Activated CD4-positive, alpha-beta T cell treated with anti-CD3 and anti-CD28 coated beads, Interleukin-2, Interleukin-6, amounts not matched to agents 100 ng/mL and 50 ng/mL, durations not matched to agents 16 hours and 8 hours (primary cell): Measurements from ENCODE around the gene DAPP1.
"Not testable (repeated sequence)": the region's sequence is repeated elsewhere in the genome, so short reads cannot be mapped to it uniquely, and the experiment has no call there.

ENCODE experiments used
- DNase-seq: peaks from one replicate; pipeline ENCODE4 v3.0.0-alpha.2; 2020

Gene DAPP1

DNA sequence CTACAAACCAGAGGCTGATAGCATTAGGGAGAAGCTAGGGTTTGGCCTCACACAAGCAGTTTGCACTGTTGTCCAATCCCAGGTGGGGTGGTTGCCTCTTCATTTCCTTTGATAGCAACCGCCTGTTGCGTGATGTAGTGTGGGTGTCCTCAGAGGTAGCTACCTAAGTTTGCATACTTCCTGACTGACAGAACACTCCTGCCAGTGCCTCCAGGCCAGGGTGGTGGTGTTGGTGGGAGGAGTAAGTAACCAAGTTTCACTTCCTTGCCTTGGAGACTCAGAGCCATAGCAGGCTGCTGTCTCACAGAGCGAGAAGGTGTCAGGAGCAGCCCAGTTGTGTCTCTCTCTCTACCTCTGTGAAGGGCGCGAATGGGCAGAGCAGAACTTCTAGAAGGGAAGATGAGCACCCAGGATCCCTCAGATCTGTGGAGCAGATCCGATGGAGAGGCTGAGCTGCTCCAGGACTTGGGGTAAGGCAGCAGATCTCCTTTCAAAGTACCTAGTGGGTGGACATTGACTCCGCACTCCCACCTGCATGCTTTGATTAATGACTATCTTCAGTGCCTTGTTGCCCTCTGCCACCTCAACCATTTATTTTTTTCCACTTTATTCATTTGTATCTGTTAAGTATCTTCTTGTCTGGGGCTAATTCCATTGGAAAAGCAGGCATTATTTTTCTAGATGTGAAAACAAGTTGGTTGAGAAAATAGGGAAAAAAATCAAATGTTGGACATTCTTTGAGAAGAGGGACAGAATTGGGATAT lies at the start of gene DAPP1:
Gene DAPP1, plus strand, starts transcription at position 283 of the 764 bp plus-strand sequence. Its CDS starts 87 bp downstream, at position 370.
- peak; percentile 93 for DNase-seq

- DNase-seq: not testable (repeated sequence)
Measured at GRCh38 chr4:99770842-99771241, 45.8 kb upstream of the DAPP1 start.

DNA sequence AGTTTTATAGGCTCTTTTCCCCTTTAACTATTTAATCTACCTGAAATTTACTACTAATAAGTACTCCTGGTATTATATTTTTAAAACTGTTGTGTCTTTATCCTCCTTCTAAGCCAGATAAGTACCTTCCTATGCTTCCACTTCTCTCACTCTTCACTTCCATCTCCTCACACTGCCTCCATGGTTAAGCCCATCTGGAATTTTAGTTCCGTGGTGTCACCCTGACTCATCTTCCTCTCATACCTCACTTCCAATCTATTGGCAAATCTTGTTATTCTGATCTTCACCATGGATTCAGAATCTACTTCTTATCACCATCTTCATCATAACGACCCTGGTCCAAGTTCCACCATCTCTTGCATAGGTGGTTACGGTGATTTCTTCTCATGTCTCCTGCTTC lies 32.7 kb upstream of the DAPP1 start:
- DNase-seq: no peak

GRCh38 chr4:99784842-99785241 lies 31.8 kb upstream of the DAPP1 start:
- DNase-seq: no peak

DNA sequence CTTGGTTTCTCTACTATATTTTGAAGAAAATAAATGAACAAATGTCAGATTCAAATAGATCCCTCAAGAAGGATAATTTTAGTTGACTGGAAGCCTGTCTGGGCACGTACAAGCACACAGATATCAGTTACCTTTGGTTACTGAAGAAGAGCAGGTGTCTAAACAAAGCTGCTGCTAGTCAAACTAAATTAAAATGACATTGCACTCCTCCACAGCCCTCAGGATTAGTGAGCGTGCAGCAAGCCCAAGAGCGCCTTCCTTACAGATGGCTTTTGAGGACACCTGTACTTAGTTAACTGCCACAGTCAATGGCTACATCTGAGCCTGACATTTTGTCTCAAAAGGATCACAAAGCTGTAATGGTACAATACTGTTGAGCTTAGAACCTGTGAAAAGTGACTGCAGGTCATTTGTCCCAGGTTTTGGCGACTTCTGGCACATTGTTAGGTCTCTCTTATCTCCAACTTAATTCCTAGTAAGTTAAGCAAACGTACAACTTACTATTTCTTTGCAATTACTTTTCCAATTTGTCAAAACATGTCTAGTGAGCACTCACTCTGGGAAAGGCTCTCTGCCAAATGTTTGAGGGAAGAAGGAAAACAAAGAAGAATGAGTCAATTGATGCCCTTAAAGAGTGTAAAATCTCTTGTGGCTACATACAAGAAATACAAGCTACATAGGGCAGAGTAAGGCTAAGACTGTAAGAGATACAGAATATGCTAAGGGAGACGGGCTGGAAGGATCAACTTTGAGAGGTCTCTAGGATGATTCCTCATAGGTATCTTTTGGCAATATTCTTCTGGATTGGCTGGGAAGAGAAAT lies 25.6 kb upstream of the DAPP1 start:
- DNase-seq: no peak

DNA sequence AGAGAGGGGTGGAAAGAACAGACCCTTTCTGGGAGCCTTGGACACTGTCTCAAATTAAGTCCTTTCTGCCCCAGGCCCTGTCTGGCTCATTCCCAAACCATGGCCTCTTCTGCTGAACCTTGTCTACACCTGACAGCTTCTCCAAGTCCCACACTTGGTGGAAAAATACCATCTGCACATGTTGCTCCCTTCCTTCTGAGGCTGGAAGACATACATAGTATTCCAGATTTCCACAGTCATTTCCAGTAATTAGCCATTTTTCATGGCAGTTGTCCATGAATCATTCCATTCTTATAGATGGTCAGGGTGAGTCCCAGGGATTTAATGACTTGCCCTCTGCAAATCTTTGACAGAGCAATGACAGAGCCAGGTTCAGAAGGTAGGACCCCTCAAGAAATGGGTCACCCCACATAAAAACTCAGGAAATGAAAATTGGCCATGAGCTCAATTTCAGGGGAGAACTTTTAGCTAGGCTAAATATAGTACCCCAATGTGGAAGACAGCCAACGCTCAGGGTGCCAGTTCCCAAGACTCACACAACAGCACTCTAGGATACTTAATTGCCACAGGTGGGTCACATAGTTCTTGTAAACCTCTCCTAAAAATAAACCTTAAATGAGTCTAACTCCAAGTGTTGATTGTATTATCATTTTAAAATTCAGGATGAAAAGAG lies 16.2 kb upstream of the DAPP1 start:
- no peak for DNase-seq

GRCh38 chr4:99801005-99801699 lies 15.5 kb upstream of the DAPP1 start:
- no peak for DNase-seq

GRCh38 chr4:99803566-99804101 lies 13.0 kb upstream of the DAPP1 start:
- no peak for DNase-seq

GRCh38 chr4:99806545-99806944 lies 10.1 kb upstream of the DAPP1 start:
- DNase-seq: no peak

DNA sequence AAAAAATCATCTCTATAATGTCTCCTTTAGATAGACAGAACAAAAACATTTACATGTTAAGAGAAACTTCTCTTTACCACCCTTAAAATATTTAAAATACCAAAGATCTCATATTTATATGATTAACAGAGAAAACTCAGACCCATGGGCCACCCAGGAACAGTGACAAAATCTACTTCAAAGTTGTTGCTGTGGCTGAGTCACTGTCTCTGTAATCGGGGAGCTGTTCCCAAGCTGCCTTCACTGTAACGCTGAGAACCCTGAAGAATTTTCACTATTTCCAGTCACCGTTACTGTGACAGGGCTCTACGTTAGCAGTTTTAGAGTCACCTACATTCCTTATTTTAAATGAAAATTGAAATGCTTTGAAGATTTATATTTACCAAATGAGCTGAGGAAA lies 9.0 kb upstream of the DAPP1 start:
- DNase-seq: no peak

DNA sequence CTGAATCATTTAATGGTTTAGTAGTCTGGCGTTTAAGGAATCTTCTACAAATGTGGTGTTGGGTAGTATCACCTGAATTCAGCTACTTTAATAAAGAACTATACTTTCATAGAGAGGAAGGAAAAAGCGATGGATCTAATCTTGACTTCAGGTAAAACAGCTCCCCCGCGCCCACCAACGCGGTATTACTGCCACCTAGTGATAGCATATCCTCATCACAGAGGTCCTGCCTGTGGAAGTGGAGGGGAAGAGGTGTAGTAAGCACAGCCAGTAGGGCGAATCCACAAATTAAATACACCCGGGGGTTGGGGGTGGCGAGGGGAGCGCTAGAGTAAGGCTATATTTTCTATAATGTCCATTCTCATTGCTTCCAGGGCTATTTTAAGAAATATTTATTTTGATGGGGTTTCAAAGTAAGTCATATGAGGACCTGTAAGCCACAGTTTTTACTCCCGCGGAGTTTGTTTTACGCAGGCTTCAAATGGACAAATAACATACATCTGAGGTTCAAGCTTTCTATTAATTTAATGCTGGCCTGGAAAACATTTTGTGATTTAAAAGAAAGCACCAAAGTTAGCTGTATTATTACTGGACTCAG lies 8.3 kb upstream of the DAPP1 start:
- DNase-seq: peak; percentile 86

GRCh38 chr4:99809326-99809725 lies 7.3 kb upstream of the DAPP1 start:
- DNase-seq: no peak

- no peak for DNase-seq
Measured at GRCh38 chr4:99810536-99810935, 6.1 kb upstream of the DAPP1 start.

DNA sequence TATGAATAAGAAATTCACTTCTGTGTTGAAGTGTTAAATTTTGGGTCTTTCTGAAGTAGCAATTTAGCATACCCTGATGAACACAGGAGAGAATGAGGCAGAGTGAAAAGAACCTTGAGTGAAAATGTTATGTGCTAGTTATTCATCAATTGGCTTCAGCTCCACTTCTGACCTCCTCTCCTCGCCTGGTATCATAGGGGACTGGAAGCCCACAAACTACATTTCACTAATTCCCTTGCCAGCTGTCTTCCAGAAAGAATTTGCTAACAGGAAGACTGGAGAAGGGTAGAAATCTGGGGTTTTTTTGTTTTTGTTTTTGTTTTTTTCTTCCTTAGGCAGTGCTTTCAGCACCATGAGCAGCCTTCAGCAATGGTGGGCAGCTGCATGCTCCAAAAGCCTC lies 5.5 kb upstream of the DAPP1 start:
- DNase-seq: no peak

- peak; percentile 77 for DNase-seq
Measured at GRCh38 chr4:99811850-99812249, 4.8 kb upstream of the DAPP1 start.

GRCh38 chr4:99815597-99816011 lies 1.0 kb upstream of the DAPP1 start:
- peak; percentile 64 for DNase-seq

GRCh38 chr4:99817309-99817890 lies 773 bp downstream of the DAPP1 start:
- peak; percentile 23 for DNase-seq

- DNase-seq: no peak
Measured at GRCh38 chr4:99818661-99819060, 2.0 kb downstream of the DAPP1 start.

DNA sequence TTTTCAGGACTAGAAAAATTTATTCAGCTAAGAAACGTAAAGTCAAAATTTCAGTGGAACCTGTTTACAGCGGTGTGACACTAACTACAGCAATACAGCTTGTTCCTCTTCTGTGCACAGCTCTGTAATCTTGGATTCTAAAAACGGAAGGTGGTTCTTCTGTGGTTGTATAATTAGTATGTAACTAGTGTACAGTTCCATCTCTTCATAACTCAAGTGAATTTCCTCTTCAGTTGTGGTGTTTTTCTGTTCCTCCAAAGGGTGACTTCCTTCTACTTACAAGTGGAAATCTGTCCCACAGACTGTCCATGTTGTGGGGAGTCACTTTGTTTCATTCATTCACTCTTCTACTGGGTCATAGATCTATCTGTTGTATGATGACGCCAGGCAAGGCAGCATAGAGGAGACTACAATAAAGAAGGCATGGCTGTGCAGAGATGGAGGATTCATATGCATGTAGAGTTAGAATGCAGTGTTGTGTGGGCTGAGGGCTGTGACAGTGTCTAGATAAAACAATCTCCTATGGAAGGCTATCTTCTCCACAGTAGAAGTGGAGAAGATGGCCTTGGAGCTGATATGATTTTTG lies 5.4 kb downstream of the DAPP1 start:
- DNase-seq: no peak

- no peak for DNase-seq
Measured at GRCh38 chr4:99822734-99823133, 6.1 kb downstream of the DAPP1 start.

GRCh38 chr4:99824070-99824599 lies 7.5 kb downstream of the DAPP1 start:
- DNase-seq: no peak
